ENCODE measurements around the gene LRRC8E. TPM values are rescaled to one million over a fixed set of nuclear protein-coding genes. Genes with fewer than 3 reads are reported as not detected.
A peak's percentile ranks its signal among the peaks of the same experiment; 100 is the strongest.

The LRRC8E gene
- total RNA-seq, 1 donor from 2014 or later, result 0.77 TPM

DNA sequence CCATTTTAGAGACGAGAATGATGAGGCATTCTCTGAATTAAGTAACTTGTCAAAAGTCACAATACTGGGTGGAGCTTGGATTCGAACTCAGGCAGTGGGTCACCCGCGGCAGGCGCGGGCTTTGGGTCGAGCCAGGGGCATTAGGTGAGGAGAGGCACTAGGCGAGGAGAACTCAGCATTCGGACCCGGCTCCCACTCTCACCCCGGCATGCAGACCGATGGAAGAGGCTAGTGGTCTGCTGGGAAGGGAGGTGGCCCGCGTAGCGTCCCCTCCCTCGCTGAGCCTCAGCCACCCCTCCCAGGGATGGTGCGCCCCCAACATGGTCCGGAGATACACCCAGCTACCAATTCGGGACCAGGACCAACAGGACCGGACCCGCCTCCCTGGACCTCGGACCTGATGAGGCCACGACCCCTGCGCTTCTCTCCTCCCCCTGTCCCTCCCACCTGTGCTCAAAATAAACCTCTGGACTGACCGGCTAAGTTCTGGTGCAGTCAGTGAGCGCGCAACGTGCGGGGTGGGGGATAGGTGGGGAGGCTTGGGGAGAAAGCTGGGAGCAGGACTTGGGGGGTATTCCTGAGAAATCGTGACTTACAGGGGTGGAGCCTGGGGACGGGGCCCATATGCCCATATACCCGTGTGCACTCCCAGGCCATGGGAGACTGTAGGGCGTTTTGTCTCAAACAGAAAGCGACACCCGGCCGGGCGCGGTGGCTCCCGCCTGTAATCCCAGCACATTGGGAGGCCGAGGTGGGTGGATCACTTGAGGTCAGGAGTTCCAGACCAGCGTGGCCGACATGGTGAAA, 30.5 kb downstream of the LRRC8E start:
- no peak for DNase-seq (ENCODE audit: low read depth in 2 of 2)

DNA sequence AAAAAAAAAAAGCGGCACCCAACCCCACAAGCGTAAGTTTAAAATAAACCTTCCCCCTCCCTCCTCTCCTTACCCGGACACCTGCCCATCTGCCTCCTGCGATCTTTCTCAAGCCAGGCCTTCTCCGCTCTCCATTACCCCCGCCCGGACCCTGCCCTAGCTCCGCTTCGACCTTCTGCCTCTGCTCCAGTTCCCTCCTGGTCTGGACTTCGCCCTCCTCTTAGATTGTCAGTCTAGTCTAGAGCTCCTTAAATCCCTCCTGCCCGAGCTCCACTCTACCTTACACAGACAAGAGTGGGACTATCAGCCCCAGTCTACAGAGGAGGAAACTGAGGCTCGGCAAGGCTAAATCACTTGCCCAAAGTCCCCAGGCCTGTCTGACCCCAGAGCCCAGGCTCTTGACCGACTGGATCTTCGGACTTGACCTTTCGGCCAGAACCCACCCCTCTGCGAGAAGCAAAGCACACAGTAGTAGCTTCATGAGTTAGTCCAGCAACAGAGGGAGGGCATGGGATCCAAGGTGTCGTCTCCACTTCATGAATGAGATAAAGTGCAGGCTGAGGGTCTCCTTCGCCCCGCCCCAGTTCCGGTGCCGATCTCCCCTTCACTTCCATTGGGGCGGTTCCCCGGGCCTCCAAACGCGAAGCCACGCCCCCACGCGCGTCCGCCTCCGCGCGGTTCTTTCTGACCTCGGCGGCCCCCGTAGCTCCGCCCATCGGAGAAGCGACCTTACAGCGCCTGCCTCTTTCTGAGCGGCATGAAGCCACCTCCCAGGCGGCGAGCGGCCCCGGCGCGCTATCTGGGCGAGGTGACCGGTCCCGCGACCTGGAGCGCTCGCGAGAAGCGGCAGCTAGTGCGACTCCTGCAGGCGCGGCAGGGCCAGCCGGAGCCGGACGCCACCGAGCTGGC, 31.6 kb downstream of the LRRC8E start, which contains the start of gene SNAPC2:
Gene SNAPC2 (plus strand): TSS at position 729 of the 909 bp plus-strand sequence. CDS start 29 bp downstream, at position 758.
- DNase-seq (ENCODE audit: low read depth in 2 of 2), result peak; percentile 78 to 91

DNA sequence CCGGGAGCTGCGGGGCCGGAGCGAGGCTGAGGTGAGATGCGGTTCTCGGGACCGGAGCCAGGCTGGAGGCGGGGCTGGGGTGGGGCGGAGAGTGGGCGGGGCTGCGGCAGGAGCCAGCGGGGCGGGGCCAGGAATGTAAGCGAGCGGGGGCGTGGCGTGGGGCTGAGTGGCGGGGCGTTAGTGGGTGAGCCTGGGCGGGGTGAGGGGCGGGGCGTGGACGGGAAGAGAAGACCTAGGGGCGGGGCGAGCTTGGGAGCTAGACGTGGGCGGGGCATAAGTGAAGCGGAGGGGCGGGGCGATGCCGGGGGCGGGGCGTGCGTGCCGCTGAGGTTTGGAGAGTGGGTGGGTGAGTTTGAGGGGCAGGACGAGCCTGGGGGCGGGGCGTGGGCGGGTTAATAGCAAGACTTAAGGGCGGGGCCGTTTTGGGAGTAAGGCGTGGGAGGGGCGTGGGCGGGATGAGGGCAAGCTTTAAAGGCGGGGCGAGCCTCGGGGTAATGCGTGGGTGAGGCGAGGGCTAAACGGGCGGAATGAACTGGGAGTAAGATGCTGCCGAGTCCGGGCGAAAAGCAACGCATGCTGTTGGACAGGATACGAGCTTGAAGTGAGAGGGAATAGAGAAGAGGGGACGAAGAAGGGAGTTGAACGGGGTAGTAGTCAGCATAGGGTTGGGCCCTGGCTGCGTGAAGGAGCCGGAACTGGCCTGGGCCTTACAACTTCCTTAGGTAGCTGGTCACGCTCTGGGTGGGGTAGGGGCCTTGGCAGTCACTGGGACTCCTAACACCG, 32.4 kb downstream of the LRRC8E start:
- peak; percentile 88 to 98 for DNase-seq (ENCODE audit: low read depth in 2 of 2)

DNA sequence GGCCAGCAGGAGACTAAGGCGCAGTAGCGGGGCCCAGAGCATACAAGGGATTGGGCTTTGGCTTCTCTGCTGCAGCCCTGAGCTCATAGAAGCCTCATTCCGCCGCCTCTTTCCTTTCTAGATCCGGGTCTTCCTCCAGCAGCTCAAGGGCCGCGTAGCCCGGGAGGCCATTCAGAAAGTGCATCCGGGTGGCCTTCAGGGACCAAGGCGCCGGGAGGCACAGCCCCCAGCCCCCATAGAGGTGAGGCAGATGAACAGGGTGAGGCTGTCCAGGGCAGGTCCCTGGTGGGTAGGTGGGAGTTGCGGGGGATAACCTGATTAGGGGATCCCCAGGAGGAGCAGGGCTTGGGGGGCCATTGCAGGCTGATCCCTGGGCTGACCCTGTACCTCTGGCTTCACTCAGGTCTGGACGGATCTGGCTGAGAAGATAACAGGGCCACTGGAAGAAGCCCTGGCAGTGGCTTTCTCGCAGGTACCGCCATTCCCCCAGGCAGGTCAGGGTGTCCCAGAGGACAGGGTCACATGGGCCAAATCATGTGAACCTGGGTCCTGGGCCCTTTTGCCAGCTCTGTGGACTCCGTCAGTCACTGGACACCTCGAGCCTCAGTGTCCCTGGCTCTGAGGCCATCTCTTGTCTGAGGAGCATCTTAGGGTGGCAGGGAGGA, 33.1 kb downstream of the LRRC8E start:
- DNase-seq (ENCODE audit: low read depth in 2 of 2), result no peak

- DNase-seq (ENCODE audit: low read depth in 2 of 2), result no peak
Measured at GRCh38 chr19:7921967-7922835, 33.9 kb downstream of the LRRC8E start.

GRCh38 chr19:7922836-7923195, 34.5 kb downstream of the LRRC8E start:
- no peak for DNase-seq (ENCODE audit: low read depth in 2 of 2)

DNA sequence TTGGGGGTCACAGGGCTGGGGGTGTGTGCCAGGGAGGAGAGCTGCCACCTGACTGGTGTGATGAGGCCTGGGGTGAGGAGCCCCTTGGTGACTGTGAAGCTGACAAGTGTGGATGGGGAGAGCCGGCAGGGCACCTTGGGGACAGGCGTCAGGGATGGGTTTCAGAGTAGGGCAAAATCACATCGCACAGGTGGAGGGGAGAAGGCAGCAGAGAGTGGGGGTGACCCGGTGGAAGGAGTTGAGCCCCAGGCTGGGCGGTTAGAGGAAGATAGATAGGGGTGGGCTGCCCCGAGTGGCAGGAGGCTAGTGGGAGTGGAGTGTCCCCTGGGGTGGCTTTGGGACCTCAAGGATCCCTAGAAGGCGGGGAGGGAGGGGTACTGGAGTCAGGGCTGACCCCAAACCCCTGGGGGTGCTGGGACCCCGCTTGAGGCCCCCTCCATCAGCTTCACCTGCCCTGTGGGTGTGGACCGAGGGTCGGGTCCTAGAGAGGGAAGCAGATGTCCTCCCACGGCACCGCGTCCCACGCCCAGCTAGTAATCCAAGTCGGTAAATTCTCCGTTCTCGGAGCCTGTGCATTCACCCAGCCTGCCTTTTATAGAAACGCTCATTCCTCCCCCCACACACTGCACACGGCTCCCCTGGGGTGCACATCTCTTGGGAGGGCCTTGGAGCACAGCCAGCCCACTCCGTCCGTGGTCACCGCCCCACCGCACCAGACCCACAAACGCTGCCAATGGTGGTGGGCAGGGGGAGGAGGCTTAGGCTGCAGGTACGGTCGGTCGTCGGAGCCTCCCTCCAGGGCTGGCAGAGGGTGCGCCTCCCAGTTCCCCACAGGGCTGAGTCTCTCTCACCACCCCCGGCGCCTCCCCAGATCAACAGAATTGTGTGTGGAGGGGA, 35.2 kb downstream of the LRRC8E start:
- DNase-seq (ENCODE audit: low read depth in 2 of 2), result no peak

DNA sequence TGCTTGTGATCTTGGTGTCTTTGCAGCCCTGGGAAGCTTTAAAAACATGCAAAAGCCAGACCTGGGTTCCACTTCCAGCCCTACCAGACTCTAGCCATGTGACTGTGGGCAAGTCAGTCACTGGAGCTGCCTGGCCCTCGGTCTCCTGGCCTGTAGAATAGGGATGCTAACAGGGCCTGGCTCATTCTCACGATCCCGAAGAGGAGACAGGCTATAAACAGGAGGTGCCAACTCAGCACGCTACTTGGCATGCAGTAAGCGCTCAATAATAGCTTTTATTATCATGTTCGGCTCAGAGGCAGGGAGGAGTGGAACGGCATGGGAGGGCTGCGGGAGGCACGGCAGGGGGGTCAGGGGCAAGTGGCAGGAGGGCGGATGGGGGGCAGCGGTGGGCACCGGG, 35.9 kb downstream of the LRRC8E start:
- no peak for DNase-seq (ENCODE audit: low read depth in 2 of 2)

GRCh38 chr19:7924651-7925170, 36.4 kb downstream of the LRRC8E start:
- DNase-seq (ENCODE audit: low read depth in 2 of 2), result no peak

- DNase-seq (ENCODE audit: low read depth in 2 of 2), result peak; percentile 54 to 76
Measured at GRCh38 chr19:7925171-7925851, 37.0 kb downstream of the LRRC8E start.

GRCh38 chr19:7926021-7926726, 37.9 kb downstream of the LRRC8E start, which contains the start of gene CTXN1:
TSS of gene CTXN1 (minus strand) at chr19:7926135. CDS start at chr19:7925538, 597 bp downstream.
- peak in 1 of 2 donors; percentile 67 for DNase-seq (ENCODE audit: low read depth in 2 of 2)

GRCh38 chr19:7926727-7927604, 38.7 kb downstream of the LRRC8E start:
- no peak for DNase-seq (ENCODE audit: low read depth in 2 of 2)

DNA sequence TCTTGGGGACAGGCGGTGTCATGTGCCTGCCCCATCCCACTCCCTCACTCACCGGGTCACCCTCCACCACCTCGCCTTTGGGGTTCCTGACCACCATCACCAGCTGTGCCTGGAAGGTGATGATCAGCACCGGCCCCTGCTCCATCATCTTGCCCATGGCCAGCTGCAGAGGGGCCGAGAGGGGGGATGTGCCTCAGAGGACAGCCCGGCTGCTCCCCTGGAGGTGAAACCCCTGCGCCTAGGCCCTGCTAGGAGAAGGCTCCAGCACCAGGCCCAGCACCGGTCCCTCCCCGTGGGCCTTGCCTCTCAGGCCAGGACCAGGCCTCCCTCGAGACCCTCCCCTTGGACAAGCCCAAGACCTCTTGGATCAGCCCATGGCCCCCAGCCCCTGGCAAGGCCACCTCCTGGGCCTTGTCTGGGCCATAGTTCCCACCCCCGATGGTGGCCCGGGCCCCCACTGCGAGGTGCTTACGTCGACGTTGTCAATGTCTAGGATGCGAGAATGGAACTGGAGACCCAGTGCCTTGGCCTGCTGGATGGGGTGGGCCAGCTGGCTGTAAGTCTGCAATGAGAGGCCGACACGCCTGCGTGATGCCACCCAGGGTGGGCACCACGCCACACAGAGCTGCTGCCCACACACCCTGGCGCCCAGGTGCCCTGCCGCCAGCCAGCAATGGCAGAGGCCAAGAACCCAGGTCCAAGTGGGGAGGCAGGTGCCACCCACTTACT, 39.5 kb downstream of the LRRC8E start:
- no peak for DNase-seq (ENCODE audit: low read depth in 2 of 2)

GRCh38 chr19:7928334-7928706, 40.0 kb downstream of the LRRC8E start:
- no peak for DNase-seq (ENCODE audit: low read depth in 2 of 2)

- peak in 1 of 2 donors; percentile 63 for DNase-seq (ENCODE audit: low read depth in 2 of 2)
Measured at GRCh38 chr19:7928741-7929701, 40.7 kb downstream of the LRRC8E start.

Data from dermis microvascular lymphatic vessel endothelial cell (primary cell).